ENCODE results near the gene SPPL3. TPM values are rescaled to one million over a fixed set of nuclear protein-coding genes. Genes with fewer than 3 reads are reported as not detected.

Gene SPPL3
- total RNA-seq, 1 donor from 2014 or later = 22.3 TPM

- no peak for DNase-seq (ENCODE audit: low read depth)
- no peak for TF ChIP-seq CTCF (IDR thresholded peaks at IDR 0.05; ENCODE audit: insufficient read depth, low read length, poor library complexity, severe bottlenecking)
- Histone ChIP-seq H3K27me3 (ENCODE audit: control insufficient read depth, insufficient read depth, low read length) (no peaks in the 10 kb centered on the region), H3K36me3 (ENCODE audit: control insufficient read depth, insufficient read depth, low read length) (no peaks in the 10 kb centered on the region), H3K4me3 (ENCODE audit: low read depth, low read length) (no peak overlapping the region)
These were observed 22.1 kb downstream of the SPPL3 start for GRCh38 chr12:120882055-120882555.

DNA sequence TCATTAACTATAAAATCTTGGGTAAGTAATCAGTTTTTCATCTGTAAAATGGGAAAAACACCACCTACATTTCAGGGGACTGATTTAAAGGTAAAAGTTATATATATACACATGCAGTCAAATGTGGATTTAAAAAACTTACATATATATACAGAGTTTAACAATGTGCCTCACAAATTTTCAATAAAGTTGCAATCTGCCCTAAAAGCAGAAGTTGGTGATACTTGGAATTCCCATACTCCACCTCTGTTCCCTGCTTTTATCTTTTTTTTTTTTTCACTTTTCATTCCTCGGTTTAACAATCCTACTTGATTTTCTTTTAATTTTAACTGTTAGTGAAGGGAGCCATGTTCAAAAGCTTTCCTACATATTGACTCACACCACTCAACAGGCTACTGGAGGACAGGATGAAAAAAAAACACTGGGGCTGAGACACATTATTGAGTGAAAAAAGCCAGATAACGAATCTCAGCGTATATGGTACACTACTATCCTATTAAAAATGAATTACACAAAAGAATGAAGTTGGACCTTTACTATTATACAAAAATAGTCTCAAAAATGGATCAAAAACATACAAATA lies 24.3 kb downstream of the SPPL3 start:
- no peaks in the 10 kb centered on the region for H3K36me3 ChIP-seq (ENCODE audit: control insufficient read depth, insufficient read depth, low read length)
- H3K27me3 ChIP-seq (ENCODE audit: control insufficient read depth, insufficient read depth, low read length) = no peaks in the 10 kb centered on the region
- no peak for DNase-seq (ENCODE audit: low read depth)
- no peak overlapping the region for H3K4me3 ChIP-seq (ENCODE audit: low read depth, low read length)
- TF ChIP-seq CTCF (IDR thresholded peaks at IDR 0.05; ENCODE audit: insufficient read depth, low read length, poor library complexity, severe bottlenecking) = no peak

GRCh38 chr12:120879102-120879501 lies 25.1 kb downstream of the SPPL3 start:
- Histone ChIP-seq H3K27me3 (ENCODE audit: control insufficient read depth, insufficient read depth, low read length) (no peaks in the 10 kb centered on the region), H3K36me3 (ENCODE audit: control insufficient read depth, insufficient read depth, low read length) (no peaks in the 10 kb centered on the region), H3K4me3 (ENCODE audit: low read depth, low read length) (no peak overlapping the region)
- no peak for TF ChIP-seq CTCF (IDR thresholded peaks at IDR 0.05; ENCODE audit: insufficient read depth, low read length, poor library complexity, severe bottlenecking)
- DNase-seq (ENCODE audit: low read depth) = no peak

- no peak for TF ChIP-seq CTCF (IDR thresholded peaks at IDR 0.05; ENCODE audit: insufficient read depth, low read length, poor library complexity, severe bottlenecking)
- no peaks in the 10 kb centered on the region for H3K27me3 ChIP-seq (ENCODE audit: control insufficient read depth, insufficient read depth, low read length)
- H3K4me3 ChIP-seq (ENCODE audit: low read depth, low read length) = no peak overlapping the region
- DNase-seq (ENCODE audit: low read depth) = no peak
- no peaks in the 10 kb centered on the region for H3K36me3 ChIP-seq (ENCODE audit: control insufficient read depth, insufficient read depth, low read length)
These were observed 29.5 kb downstream of the SPPL3 start for GRCh38 chr12:120874547-120875245.

GRCh38 chr12:120873226-120873625 lies 30.9 kb downstream of the SPPL3 start:
- TF ChIP-seq CTCF (IDR thresholded peaks at IDR 0.05; ENCODE audit: insufficient read depth, low read length, poor library complexity, severe bottlenecking) = no peak
- DNase-seq (ENCODE audit: low read depth) = no peak
- H3K27me3 ChIP-seq (ENCODE audit: control insufficient read depth, insufficient read depth, low read length) = no peaks in the 10 kb centered on the region
- H3K36me3 ChIP-seq (ENCODE audit: control insufficient read depth, insufficient read depth, low read length) = no peaks in the 10 kb centered on the region
- no peak overlapping the region for H3K4me3 ChIP-seq (ENCODE audit: low read depth, low read length)

Measured in kidney epithelial cell (primary cell).